Adrenal gland (tissue), 5 donors: Measurements from ENCODE around the gene NCOA5.

ENCODE experiments used
- CTCF ChIP-seq, 6 experiments: fragments of 450-650 bp in 4 of 6; fragments of 200-600 bp in 2 of 6; sonication (generic) in 1 of 6; IDR thresholded peaks; 1 replicate in 5 of 6; 2 replicates in 1 of 6; pipeline versions ENCODE4 v1.5.1 to v1.8.0; 2016 to 2021; ENCODE audit warnings: antibody characterized with exemption in 6 of 6, mild to moderate bottlenecking in 2 of 6, moderate library complexity in 1 of 6
- POLR2A ChIP-seq, 2 donors: fragments of 450-650 bp; IDR thresholded peaks; one replicate each; pipeline ENCODE4 v1.6.1; 2017; ENCODE audit warnings: antibody characterized with exemption in 2 of 2, mild to moderate bottlenecking in 2 of 2, moderate library complexity in 1 of 2
- donor health status: DM: no; HTN: no; CAD: no.

- no peak for TF ChIP-seq CTCF (IDR thresholded peaks at IDR 0.05)
- no peak for TF ChIP-seq POLR2A (IDR thresholded peaks at IDR 0.05)
These were observed 52.7 kb downstream of the NCOA5 start for GRCh38 chr20:46037036-46037435.
